Mucosa of stomach (tissue), 1 donor: ENCODE data around the gene CSNK2A2.

ENCODE experiments used
- H3K27me3 ChIP-seq: one replicate; pipeline ENCODE4 v1.7.0; 2013; ENCODE audit warnings: mild to moderate bottlenecking, low read length; ENCODE audit not compliant: control insufficient read depth, insufficient read depth
- H3K36me3 ChIP-seq: one replicate; pipeline ENCODE4 v1.7.0; 2013; ENCODE audit warnings: low read length; ENCODE audit not compliant: control insufficient read depth, insufficient read depth
- H3K4me1 ChIP-seq: one replicate; pipeline ENCODE4 v1.7.0; 2013; ENCODE audit warnings: mild to moderate bottlenecking, low read length; ENCODE audit not compliant: control insufficient read depth, insufficient read depth
- H3K4me3 ChIP-seq: one replicate; pipeline ENCODE4 v1.7.0; 2013; ENCODE audit warnings: low read length
- H3K9ac ChIP-seq: one replicate; pipeline ENCODE4 v1.7.0; 2013; ENCODE audit warnings: mild to moderate bottlenecking, low read length, moderate library complexity
- H3K9me3 ChIP-seq: one replicate; pipeline ENCODE4 v1.7.0; 2013; ENCODE audit warnings: mild to moderate bottlenecking, low read length, moderate library complexity; ENCODE audit not compliant: control insufficient read depth
- donor health status: Pancreatic carcinoma.

CSNK2A2 gene

DNA sequence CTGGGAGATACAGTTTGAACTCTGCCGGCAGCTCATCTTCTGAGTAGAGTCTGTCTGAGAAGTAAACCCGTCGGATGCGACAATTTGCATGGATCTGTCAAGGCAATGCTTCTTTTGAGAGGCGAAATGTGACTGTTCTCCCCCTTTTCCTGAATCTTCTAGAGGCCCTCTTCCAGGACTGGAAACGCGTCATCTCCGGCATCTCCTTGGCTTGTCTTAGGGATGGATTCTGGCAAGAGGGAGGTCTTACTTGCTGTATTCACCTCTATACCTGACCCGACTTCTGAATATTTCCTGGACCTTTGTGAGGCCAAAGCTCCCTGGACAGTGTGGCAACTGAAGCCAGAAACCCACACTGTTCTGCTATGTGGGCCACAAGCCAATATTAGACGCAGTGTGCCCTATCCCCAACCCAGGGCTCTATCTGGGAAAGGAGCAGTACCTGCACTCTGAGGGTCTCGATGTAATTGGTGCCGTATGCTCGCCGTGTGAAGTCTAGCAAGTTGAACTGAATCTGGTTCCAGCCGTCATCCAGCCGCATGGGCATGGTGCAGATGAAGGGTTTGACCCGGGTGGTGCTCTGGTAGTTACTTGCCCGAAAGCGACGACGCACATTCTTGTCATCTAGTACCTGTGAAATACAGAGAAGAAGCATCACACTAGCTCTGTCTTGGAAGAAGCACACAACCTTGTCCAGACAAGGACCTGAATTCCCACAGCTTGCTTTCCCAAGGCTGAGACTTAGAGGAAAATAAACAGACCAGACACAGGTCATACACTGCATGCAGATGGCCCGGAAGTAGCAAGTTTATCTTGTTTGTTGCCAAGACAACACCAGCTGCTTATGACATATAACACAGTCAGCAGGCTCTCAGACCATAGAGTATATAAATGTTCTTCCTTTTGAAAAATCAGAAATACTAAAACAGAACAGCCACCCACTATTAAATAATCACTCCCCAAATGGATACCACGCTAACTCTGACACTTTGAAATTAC is 82.8 kb downstream of the CSNK2A2 start:
- Histone ChIP-seq H3K9me3 (no peaks in the 10 kb centered on the region), H3K4me3 (no peak overlapping the region), H3K27me3 (no peaks in the 10 kb centered on the region), H3K36me3 (peaks cover 18% of the 10 kb centered on the region), H3K4me1 (peaks cover 18% of the 10 kb centered on the region), H3K9ac (no peak overlapping the region)

GRCh38 chr16:58111302-58111627 is 86.6 kb downstream of the CSNK2A2 start:
- Histone ChIP-seq H3K9ac (no peak overlapping the region), H3K27me3 (no peaks in the 10 kb centered on the region), H3K9me3 (no peaks in the 10 kb centered on the region), H3K36me3 (peaks cover 16% of the 10 kb centered on the region), H3K4me3 (no peak overlapping the region), H3K4me1 (no peaks in the 10 kb centered on the region)

DNA sequence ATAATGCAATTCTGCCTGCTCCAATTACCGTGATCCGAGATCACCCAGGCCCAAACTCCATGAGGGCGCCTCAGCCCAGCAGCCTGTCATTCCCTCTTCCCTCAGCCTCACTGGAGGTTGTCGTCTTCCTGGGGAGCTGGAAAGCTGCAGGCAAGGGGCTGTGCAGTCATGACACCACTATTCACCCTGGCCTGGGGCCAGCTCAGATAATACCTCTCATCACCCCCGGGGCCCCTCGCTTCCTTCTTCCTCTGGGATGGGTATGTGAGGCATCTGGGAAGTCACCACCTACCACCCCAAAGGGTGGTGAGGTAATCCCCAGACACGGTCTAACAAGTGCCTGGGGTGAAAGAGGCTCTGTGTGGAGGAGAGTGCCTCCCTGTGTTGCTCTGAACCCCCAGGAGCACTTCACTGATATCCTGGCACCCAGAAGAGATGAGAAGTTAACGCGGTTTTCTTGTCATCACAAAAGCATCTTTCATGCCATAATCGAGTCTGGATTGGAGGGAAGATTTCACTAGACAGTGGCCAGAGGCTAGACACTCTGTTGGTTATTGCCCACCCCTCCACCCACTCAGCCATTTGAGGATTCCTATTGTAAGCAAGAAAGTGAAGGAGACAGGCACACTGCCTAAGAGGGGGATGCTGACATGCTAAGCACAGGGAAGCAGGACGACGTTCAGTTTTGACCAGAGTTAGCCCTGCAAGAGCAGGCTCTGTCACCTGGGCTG is 87.2 kb downstream of the CSNK2A2 start:
- Histone ChIP-seq H3K27me3 (no peaks in the 10 kb centered on the region), H3K9ac (no peak overlapping the region), H3K4me3 (no peak overlapping the region), H3K9me3 (no peaks in the 10 kb centered on the region), H3K4me1 (no peaks in the 10 kb centered on the region), H3K36me3 (peaks cover 12% of the 10 kb centered on the region)

DNA sequence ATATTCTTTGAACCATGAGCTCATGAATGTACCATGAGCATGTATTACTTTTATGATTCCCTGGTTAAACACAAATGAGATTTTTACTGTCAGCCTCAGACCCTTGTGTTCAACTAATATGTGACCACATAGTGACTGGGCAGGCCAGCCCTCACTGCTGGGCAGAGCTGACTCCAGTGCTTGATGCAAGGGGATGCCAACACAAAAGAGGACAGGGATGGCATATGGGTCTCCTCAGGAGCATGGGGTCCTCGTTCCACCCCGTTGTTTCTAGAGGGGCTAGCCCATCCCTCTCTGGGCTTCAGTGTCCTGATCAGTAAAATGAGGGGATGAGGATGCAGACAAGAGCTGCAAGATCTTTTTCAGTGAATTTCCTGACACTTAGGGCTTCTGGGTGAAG is 88.0 kb downstream of the CSNK2A2 start:
- Histone ChIP-seq H3K4me1 (no peaks in the 10 kb centered on the region), H3K9ac (no peak overlapping the region), H3K9me3 (no peaks in the 10 kb centered on the region), H3K27me3 (no peaks in the 10 kb centered on the region), H3K36me3 (peaks cover 5% of the 10 kb centered on the region), H3K4me3 (no peak overlapping the region)

- no peaks in the 10 kb centered on the region for H3K36me3 ChIP-seq
- no peaks in the 10 kb centered on the region for H3K27me3 ChIP-seq
- no peak overlapping the region for H3K9ac ChIP-seq
- no peaks in the 10 kb centered on the region for H3K4me1 ChIP-seq
- no peaks in the 10 kb centered on the region for H3K9me3 ChIP-seq
- no peak overlapping the region for H3K4me3 ChIP-seq
Measured at GRCh38 chr16:58109330-58109729, 88.6 kb downstream of the CSNK2A2 start.
